H1 (cell line): ENCODE data around the gene TAPT1. TPM values are rescaled to one million over a fixed set of nuclear protein-coding genes. Genes with fewer than 3 reads are reported as not detected.

ENCODE experiments used
- KDM5A ChIP-seq: fragments of 200-600 bp; IDR thresholded peaks from 2 replicates; pipeline ENCODE4 v1.7.1; 2012; ENCODE audit warnings: mild to moderate bottlenecking, low read length, inconsistent platforms, mixed read lengths
- SP2 ChIP-seq: IDR thresholded peaks from 2 replicates; pipeline ENCODE4 v1.6.1; 2012; ENCODE audit warnings: mild to moderate bottlenecking, low read length, inconsistent platforms
- TCF12 ChIP-seq: IDR thresholded peaks from 2 replicates; pipeline ENCODE4 v1.6.1; 2011; ENCODE audit warnings: low read depth, mild to moderate bottlenecking, low read length
- polyA plus RNA-seq, 7 experiments: library from polyadenylated mRNA; depleted of rRNA in 3 of 7; stranded (reverse) in 5 of 7; unstranded in 2 of 7; fragments of >200 nt in 5 of 7; fragments of 200-250 nt in 2 of 7; gene quantifications; 1 replicate in 5 of 7; 2 replicates in 1 of 7; 4 replicates in 1 of 7; pipeline versions ENCODE4 v1.2.1 to v1.2.3, GENCODE V29; 2011 to 2013; ENCODE audit warnings: missing spikeins in 2 of 7, mixed read lengths in 2 of 7
- total RNA-seq: library from RNA; stranded (reverse); fragmentation: NEBNext Ultra II Directional; extraction: Animal tissue kit (Norgen Biotek cat#: 25700); gene quantifications from 2 replicates; pipeline ENCODE4 v1.2.1, GENCODE V29; 2021

TAPT1 gene
- total and polyA plus RNA-seq, 2 of the 8 experiments (the other 6 are each of a cell fraction or from before 2014, with no cell fraction given): 4.2 to 15.3 TPM

DNA sequence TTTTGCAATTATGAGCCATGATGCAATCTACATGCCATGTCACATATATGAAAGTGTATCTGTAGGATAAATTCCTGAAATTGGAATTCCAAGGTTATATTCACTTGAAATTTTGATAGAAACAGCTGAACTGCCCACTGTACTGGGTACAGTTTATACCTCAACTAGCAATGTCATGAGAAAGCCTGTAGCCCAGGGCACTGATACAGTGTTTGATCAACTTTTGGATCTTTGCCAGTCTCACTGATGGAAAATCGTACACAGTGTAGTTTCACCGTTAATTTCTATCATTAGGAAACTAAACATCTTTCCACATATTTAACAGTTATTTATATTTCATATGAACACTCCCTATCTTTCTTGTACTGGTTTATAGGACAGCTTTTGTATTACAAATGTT is 34.2 kb downstream of the TAPT1 start (continued):
- TF ChIP-seq SP2 (no peak), TCF12 (no peak), KDM5A (no peak)
- TF ChIP-seq, all 59 proteins: peak for 0
